Stimulated activated CD4-positive, alpha-beta T cell treated with anti-CD3 and anti-CD28 coated beads, Interleukin-15, amount 100 ng/mL, for 24 hours (primary cell): ENCODE measurements around the gene RMI2.

Experiments
- DNase-seq: peaks from one replicate; pipeline ENCODE4 v3.0.0-alpha.2; 2020

Gene RMI2

DNA sequence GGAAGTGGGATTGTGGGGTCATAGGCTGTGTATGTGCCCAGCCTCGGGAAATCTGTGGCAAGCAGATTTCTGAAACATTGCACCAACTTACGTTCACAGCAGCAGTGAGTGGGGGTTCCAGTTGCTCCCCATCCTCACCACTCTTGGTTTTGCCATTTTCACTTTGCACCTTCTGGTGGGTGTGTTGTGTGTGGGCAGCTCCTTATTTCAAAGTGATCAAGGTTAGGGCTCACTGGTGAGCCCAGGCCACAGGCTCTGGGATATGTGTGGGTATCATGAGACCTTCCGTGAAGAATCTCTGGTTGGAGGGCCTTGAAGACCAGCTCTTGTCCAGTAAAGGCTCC, 34.7 kb upstream of the RMI2 start:
- no peak for DNase-seq

DNA sequence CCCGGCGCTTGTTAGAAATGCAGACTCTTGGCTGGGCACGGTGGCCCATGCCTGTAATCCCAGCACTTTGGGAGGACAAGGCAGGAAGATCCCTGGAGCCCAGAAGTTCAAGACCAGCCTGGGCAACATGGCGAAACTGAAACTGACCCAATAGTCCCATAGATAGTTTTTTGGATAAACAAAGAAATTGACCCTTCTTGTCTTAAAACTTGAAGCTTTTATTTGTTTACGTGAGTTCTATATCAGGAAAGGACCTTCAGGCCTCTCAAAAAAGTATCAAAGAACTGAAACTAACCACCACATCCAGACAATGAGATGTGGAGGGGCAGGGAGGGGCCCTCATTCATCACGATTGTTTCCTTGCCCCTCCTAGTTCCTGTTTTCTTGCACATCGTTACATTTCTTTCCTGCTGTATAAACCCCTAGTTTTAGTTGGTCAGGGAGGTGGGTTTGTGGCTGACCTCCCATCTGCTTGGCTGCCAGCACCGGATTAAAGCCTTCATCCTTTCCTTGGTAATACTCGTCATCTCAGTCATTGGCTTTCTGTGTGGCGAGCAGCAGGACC, 34.2 kb upstream of the RMI2 start:
- no peak for DNase-seq

DNA sequence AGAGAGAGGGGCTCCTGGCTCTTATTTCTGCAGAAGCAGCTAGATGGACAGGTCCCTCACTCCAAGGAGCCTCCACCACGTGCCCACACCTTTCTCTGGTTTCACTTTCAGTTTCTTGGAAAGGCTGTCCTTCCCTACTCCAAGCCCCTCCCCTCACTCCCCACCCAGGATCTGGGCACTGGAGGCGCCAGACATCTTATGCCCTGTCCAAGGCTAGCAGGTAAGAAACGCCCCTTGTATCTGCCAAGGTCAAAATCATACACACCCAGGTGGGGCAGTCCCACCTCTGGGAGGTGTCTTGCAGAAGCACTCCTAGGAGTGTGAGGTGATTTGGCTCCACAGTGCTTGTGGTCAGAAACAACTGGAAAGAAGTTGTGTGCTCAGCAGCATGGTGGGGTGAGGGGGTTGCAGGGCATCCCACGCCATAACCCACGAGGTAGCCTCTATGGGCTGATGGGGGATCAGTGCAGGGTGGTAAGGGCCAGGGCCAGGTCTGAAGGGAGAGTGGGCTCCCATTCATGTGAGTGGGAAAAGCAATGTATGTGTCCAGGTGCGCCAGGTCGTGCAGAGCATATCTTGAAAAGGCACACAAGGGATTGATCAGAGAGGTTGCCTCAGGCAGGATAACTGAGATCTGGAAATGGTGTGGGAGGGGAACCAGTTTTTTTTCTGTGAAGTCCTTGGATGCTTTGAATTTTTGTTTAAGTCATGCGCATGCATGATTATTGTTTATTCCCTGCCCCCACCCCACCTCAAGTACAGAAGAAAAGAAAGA, 32.4 kb upstream of the RMI2 start:
- DNase-seq, result peak; percentile 26

DNA sequence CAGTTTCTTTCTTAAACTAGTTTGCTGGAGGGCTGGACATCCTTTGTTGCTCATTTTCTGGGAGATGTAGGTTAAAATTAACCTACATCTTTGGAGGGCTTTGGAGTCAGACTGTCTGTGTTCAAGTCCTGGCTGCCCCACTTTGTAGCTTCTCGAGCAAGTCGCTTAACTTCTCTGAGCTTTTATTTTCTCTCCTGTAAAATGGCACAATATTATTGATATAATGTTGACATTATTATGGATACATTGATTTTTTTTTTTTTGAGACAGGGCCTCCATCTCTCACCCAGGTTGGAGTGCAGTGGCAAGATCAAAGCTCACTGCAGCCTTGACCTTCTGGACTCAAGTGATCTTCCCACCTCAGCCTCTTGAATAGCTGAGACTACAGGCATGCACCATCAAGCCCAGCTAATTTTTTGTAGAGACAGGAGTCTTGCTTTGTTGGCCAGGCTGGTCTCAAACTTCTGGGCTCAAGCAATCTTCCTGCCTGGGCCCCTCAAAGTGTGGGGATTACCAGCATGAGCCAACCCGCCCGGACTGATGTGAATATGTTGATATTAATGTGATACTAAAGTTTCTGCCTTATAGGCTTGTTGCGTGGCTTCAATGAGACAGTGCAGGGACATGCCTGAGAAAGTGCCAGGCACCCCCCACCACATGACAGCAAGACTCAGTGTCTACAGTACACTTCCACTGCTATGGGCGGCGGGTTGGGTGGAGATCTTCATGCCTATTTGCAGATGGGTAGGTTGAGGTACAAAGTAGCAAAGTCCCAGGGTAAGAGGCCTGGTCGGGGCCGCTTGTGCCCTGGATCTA, 31.6 kb upstream of the RMI2 start:
- DNase-seq, result no peak

DNA sequence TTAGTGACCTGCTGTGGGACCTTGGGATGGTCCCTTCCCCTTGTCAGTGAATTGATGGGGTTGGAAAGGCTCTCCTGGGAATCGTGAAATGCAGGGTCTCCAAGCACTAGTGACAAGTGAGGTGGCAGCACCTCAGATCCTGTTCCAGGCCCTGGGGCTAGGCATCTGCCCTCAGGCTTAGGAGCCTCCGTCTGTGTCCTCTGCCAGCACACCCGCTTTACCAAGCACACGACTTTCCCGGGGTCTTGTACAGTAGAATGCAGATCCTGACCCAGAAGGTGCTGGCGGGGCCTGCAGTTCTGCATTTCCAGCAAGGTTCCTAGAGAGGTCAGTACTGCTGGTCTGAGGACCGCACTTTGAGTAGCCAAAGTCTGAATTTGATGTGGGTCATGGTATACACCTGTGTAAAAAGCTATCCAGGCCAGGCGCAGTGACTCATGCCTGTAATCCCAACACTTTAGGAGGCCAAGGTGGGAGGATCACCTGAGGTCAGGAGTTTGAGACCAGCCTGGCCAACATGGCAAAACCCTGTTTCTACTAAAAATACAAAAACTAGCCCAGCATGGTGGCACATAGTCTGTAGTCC, 30.9 kb upstream of the RMI2 start:
- DNase-seq, result no peak

DNA sequence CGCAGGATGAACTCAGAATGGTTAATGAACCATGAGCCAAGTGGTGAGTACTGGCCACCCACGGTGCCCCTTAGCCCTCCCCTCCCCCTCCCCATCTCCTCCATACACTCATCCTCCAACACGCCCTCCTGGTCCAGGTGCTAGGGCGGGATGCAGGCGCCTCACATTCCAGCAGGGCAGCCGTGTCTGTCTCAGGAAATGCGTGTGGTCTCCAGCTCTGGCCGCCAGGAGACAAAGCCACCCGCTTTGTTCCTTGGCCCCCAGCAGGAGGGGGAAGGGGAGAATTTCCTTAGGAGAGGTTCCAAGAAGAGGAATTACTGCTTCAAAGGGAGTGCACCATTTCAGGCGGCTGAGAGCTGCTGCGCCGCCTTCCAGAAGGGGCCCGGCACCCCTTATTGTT, 29.7 kb upstream of the RMI2 start:
- DNase-seq, result no peak

DNA sequence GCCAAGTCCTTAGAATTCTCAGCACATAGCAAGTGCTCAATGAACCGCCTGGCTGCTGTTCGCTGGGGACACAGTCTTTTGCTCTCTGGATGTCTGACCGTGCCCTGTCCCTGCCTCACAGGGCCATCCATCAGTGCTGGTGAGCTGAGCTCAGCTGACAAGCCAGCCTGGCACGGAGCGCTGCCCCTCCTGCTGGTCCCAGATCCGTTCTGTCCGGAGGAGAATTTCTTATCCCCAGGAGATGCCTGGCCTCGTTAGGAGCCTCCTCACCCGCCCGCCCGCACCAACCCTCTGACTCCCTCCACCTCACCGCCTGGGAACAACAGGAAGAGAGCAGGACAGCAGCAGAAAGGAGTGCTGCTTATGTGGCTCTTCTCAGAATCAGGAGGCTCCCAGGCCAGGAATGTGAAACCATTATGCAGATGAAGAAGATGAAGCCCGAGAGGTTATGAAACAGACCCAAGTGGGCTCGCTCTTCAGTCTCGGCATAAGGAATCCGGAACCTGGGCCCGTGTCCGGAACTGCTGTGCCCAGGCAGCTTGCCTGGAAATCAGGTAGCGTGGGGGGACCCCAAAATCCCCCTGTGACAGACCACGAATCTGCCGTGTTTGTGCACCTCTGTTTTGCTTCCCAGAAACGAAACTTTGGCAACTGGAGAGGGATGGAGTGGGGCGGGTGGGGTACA, 28.8 kb upstream of the RMI2 start:
- no peak for DNase-seq

DNA sequence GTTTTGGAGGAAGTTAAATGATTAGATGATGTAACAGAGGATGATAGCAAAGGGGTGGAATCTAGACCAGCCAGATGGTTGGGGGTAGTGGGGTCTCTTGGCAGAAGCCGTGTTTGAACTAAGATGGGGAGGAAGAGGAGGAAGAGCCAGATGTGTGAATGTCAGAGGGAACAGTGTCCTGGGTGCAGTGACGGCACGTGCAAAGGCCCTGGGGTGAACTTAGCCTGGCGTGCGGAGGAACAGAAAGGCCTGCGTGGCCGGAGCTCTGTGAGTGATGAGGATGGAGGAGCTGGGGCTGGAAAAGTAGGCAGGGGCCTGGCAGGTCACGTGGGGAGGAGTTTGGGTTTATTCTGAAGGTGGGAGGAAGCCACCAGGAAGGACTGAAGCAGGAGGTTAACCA, 26.4 kb upstream of the RMI2 start:
- no peak for DNase-seq

DNA sequence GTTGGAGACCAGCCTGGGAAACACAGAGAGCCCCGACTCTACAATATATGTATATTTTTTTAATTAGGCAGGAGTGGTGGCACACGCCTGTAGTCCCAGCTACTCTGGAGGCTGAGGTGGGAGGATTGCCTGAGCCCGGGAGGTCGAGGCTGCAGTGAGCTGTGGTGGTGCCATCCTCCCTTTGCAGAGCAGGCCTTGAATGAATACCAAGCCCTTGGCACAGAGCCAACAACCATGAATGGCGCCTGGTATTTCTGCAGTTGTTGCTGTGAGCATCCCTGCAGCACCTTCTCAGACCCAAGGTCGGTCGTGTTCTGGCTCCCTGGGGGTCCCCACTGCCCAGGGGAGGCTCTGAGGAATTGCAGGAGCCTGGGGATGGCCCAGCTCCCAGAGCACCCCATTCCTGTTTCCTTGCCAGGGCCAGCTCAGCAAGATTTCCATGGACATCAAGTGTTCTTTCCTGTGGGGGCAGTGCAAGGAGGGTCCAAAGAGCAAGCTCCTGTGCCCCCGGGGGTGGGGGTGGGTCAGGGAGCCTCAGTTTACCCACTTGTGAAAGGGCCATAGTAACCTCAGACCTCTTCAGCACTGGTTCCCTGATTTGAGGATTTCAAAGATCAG, 25.6 kb upstream of the RMI2 start:
- peak; percentile 15 for DNase-seq

DNA sequence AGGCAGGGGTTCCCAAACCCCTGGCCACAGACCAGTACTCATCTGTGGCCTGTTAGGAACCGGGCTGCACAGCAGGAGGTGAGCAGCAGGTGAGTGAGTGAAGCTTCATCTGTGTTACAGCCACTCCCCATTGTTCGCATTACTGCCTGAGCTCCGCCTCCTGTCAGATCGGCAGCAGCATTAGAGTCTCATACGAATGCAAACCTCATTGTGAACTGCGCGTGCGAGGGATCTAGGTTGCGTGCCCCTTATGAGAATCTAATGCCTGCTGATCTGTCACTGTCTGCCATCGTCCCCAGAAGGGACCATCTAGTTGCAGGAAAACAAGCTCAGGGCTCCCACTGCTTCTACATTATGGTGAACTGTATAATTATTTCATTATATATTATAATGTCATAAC, 25.1 kb upstream of the RMI2 start:
- no peak for DNase-seq

DNA sequence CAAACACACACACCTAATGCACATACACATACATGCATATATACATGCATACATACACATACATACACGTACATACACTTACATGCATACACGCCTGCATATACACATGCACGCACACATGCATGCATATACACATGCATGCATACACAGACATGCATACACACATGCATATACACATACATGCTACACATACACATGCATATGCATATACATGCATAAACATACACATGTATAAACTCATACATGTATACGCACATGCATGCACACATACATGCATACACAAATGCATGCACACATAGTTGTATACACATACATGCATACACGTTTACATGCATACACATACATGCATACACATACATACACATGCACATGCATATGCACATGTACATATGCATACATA, 23.6 kb upstream of the RMI2 start:
- no peak for DNase-seq

DNA sequence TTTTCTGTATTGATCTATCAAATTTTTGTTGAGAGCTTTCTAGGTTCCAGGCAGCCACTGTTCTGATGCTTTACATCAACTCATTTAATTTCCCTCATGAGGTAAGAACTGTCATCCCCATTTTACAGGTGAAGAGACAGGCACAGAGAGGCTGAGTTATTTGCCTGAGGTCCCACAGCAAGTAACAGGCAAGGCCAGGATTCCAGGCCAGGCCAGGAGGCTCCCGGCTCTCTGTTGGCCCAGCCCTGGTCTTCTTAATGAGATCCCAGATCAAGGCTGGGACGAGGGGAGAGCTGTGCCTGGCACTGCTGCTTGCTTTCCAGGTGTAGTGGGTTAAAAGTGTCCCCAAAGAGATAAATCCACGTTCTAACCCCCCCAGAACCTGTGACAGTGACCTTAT, 22.4 kb upstream of the RMI2 start:
- DNase-seq, result no peak

DNA sequence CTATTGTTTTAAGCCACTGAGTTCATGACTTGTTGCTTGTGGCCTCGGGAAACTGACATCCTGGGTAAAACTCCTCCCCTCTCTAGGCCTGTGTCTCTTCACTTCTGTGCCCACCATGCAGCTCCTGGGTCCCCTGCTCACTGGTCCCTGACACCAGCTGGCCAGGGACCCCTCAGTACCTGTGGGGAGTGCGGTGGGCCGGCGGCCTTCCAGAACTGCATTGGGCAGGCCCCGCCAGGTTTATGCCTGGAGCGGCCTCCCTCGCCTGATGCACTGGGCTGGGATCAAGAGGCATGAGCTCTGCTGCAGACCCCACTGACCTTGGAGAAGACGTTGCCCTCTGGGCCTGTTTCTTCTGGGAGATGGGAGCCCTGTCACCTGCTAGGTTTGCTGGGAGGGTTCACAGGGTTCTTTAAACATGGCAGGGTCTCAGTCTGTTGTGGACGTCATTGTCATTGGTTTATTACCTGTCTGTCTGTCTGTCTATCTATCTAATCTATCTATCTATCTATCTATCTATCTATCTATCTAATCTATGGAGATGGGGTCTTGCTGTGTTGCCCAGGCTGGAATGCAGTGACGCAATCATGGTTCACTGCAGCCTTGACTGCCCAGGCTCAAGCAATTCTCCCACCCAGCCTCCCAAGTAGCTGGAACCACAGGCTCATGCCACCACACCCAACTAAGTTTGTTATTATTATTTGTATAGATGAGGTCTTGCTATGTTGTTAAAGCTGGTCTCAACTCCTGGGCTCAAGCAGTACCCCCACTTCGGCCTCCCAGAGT, 21.5 kb upstream of the RMI2 start:
- DNase-seq, result no peak

DNA sequence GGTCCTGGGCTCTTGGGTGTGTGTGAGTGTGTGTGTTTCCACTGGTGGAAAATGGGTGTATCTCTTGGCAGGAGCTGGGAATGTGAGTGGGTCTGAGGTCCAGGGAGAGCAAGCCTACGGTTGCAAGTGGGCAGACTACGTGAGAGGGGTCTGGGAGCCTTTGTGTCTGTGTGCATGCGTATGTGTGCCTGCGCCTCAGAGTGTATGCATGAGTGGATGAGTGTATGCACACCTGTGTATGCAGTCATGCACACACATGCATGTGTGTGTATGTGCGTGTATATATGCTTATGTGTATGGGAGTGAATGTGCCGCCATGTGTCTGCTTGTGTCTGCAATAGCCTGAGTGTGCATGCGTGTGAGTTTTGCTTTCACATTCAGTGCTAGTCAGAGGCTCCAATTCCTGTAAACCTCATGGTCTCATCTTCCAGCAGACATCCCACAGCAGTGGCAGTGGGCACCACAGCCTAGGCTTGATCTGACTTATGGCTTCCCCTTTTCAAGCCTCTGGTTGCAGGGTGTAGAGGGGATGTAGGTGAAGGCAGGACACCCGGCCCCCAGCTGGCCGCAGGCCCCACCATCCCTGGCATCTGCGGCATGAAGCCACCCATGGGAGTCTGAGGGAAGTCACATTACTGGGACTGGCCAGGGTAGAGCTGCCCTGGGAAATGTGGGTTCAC, 19.7 kb upstream of the RMI2 start:
- peak; percentile 41 for DNase-seq

DNA sequence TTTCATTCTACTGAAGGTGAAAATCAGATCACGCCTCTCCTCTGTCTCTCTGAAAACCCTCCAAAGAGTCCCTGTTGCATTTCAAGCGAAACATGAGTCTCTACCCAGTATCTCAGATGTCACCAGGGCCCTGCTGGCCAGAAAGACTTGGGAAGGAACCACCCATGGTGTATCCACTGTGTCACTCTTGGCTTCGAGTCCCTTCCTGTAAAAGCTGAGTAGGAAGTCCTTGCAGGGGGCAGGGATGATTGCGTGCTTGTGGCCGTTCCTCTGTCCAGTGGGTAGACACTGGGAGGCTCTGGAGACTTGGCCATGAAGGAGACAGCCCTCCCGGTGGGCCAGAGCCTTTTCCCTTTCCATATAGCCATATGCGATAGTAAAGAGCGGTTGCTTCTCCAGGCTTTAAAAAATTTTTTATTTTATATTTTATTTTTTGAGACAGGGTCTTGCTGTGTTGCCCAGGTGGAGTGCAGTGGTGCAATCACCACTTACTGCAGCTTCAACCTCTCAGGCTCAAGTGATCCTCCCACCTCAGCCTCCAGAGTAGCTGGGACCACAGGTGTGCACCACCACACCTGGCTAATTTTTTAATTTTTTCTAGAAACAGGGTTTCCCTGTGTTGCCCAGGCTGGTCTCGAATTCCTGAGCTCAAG, 19.0 kb upstream of the RMI2 start:
- DNase-seq, result no peak

DNA sequence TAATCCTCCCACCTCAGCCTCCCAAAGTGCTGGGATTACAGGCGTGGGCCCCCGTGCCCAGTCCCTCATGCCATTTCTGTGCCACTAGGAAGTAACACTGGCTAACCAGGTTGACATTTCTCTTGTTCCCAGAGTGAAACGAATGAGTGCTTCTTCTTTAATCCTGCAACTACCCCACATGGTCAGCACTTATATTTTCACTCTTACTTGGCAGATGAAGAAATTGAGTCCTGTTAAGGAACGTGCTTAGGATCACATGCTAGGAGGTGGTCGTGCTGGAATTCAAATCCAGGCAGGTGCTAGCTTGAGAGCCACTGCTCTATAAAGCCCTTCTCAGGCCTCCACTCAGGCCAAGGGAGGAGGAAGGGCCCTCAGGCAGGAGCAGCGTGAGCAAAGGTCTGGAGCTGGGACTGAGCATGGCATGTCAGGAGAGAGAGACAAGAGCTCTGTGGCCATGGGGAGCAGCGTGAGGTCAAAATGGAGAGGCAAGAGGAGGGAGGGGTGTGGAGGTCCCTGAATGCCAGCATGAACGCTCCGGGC, 18.5 kb upstream of the RMI2 start:
- DNase-seq, result no peak

DNA sequence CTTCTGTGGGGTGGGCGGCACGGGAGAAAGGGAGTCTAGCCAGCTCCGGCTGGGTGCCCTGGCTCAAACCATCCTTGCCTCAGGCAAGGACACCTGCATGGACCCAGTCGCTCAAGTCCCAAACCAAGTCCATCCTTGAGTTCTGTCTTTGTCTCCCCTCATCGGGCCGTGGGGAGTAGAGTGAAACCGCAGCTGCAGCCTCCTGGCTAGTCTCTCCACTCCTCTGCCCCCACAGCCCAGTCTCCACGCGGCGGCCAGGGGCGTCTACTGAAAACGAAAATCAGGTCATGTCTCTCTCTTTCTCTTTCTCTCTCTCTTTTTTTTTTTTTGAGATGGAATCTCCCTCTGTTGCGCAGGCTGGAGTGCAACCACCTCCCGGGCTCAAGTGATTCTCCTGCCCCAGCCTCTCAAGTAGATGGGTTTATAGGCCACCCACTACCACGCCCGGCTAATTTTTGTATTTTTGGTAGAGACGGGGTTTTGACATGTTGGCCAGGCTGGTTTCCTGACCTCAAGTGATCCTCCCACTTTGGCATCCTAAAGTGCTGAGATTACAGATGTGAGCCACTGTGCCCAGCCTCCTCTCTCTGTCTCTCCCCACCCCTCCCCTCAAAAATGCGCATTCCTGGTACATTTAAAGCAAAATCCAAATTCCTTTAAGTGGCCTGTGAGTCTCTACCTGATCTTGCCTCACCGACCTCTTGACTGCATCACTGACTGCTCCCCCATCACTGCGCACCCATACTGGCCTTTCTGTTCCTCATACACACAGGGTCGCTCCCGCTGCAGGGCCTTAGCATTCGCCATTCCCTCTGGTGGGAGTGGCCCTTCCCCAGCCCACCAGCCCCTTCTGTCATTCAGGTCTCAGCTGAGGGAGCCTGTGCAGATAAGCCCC, 17.7 kb upstream of the RMI2 start:
- DNase-seq, result peak; percentile 13

DNA sequence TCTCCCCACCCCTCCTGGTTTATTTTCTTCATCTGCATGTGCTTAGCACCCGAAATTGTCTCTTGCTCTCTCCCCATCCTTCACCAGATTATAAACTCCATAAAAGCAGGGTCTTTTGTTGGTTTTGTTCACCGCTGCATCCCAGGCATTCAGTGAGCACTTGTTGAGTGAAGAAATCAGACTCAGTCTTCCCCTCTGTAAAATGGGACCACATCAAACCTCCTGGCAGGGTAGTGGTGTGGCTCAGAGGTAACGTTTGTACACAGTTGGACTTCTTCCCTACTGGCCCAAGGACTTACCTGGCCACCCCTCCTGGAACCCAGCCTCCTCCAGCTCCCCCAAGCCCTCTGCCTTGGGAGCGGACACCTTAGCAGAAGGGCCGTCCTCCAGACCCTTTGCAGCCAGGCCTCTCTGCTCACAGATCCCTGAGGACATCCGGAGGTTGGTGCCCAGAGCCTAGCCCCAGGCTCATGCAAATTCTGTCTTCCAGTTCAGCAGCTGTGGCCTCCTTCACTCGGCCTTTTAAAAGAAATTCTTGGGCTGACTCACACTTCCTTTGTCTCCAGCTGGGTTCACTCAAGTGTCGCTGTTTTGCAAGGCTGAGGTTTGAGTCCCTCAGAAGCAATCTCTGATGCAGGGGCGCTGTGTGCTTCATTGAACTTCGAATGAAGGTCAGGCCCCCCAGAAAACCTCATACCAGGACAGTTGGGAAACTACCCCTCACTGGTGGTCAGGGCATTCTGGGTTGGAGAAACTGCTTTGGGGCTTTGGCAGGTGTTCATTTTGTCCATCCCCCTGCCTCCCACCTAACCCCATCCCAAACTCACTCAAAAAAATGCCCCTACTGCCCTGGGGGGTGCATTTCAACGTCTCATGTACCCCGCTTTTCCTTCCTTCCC, 16.8 kb upstream of the RMI2 start:
- peak; percentile 62 for DNase-seq
